HL-60 (cell line): ENCODE measurements around the gene RIOK1.

Experiments used
- DNase-seq, 2 experiments: peaks; one replicate each; pipeline ENCODE4 v3.0.0-alpha.2; 2010 to 2020; ENCODE audit warnings: low read depth in 1 of 2, low spot score in 1 of 2
- H3K27ac ChIP-seq: fragments of 250-450 bp; sonication (Bioruptor Pico); replicated peaks from 2 replicates; pipeline ENCODE4 v1.5.1; 2020; ENCODE audit warnings: mild to moderate bottlenecking, moderate library complexity
- H3K27me3 ChIP-seq: fragments of 250-450 bp; sonication (Bioruptor Pico); 2 replicates; pipeline ENCODE4 v1.5.1; 2021; ENCODE audit warnings: mild to moderate bottlenecking, moderate library complexity; ENCODE audit not compliant: insufficient read depth, poor library complexity, severe bottlenecking
- H3K4me3 ChIP-seq: replicated peaks from 2 replicates; pipeline ENCODE4 v1.5.1; 2011; ENCODE audit warnings: mild to moderate bottlenecking, control low read depth, low read length; ENCODE audit not compliant: insufficient read depth
- CTCF ChIP-seq: IDR thresholded peaks from one replicate; pipeline ENCODE4 v1.5.1; 2011; ENCODE audit warnings: low read length, control low read depth, inconsistent platforms; ENCODE audit not compliant: insufficient read depth
- GABPA ChIP-seq: IDR thresholded peaks from 2 replicates; pipeline ENCODE4 v1.6.1; 2012; ENCODE audit warnings: low read depth
- POLR2AphosphoS5 ChIP-seq: IDR thresholded peaks from 2 replicates; pipeline ENCODE4 v1.6.1; 2012; ENCODE audit warnings: low read depth
- REST ChIP-seq: IDR thresholded peaks from 2 replicates; pipeline ENCODE4 v1.6.1; 2012; ENCODE audit warnings: low read depth; ENCODE audit not compliant: insufficient replicate concordance
- SPI1 ChIP-seq: IDR thresholded peaks from 2 replicates; pipeline ENCODE4 v1.6.1; 2012; ENCODE audit warnings: low read depth, mild to moderate bottlenecking, borderline replicate concordance

RIOK1 gene

GRCh38 chr6:7434672-7435071, 45.1 kb downstream of the RIOK1 start:
- no peak overlapping the region for H3K27ac ChIP-seq

GRCh38 chr6:7438011-7438410, 48.4 kb downstream of the RIOK1 start:
- Histone ChIP-seq H3K27ac (no peak overlapping the region), H3K27me3 (no peaks in the 10 kb centered on the region), H3K4me3 (no peak overlapping the region)
- TF ChIP-seq SPI1 (no peak), REST (no peak), GABPA (no peak), CTCF (no peak)
- DNase-seq: no peak

More at GRCh38 chr6:7434672-7435071, 45.1 kb downstream of the RIOK1 start:
- no peaks in the 10 kb centered on the region for H3K27me3 ChIP-seq
- H3K4me3 ChIP-seq: no peak overlapping the region
- DNase-seq: no peak
- no peak for TF ChIP-seq POLR2AphosphoS5
- no peak for TF ChIP-seq SPI1
- no peak for TF ChIP-seq GABPA
- TF ChIP-seq CTCF: no peak
- no peak for TF ChIP-seq REST

GRCh38 chr6:7439228-7439627, 49.6 kb downstream of the RIOK1 start:
- TF ChIP-seq REST (no peak), SPI1 (peak; percentile 99), CTCF (no peak), GABPA (no peak), POLR2AphosphoS5 (no peak)
- peak in 1 of 2 experiments; percentile 48 for DNase-seq
- Histone ChIP-seq H3K27ac (no peak overlapping the region), H3K4me3 (no peak overlapping the region), H3K27me3 (no peaks in the 10 kb centered on the region)
